DND-41 (cell line): Measurements from ENCODE around the gene DTX1.

Experiments used
- EZH2 ChIP-seq: IDR thresholded peaks from 3 replicates; pipeline ENCODE4 v1.6.1; 2012; ENCODE audit warnings: borderline replicate concordance, low read depth, mild to moderate bottlenecking, moderate library complexity, low read length, inconsistent platforms; ENCODE audit not compliant: severe bottlenecking
- TF ChIP-seq, protein P1 (sequence below): IDR thresholded peaks from 2 replicates; pipeline ENCODE4 v1.5.1; 2012; ENCODE audit warnings: borderline replicate concordance, low read length, moderate library complexity, mild to moderate bottlenecking; ENCODE audit not compliant: poor library complexity, severe bottlenecking; ENCODE audit errors: extremely low read depth

DNA sequence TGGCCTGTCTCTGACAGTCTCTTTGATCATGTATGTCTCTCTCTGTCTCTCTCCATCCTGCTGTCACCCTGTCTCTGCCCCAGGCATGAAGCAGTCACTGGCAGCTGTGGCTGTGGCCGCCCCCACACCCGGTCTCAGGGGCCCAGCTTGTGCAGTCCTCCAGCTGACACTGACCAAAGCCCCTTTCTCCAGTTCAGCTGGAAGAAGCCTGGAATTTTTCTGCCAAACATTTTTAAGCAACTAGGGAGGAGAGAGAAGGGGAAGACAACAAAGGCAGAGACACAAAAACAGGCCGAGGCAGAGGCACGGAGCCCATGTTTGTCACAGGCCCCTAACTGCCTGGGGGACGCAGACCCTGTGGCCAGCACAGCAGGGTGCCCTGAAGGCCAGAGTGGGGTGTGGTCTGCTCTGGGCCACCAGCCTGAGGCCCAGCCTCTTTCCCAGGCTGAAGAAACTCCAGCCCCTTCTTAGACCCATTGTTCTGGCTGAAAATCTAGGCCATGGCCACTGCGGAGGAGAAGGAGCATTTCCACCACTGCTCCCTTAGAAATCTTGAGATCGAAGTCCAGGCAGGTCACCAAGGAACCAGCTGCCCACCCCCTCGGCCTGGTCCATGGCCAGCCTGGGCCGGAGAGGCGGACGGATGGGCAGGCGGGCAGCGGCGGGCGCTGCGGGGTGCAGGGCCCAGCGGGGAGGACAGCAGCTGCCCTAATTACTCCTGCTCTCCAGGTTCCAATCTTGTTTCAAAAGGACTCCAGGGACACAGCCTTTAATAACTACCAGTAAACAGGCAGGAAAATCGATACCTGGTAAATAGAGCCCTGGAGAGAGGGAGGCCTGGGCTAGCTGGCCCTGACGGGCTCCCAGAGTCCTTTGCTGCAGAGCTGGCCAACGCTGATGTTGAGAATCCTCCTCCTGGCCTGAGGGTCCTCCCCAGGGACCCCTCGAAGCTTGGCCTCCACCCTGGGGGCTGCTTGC, 14.9 kb downstream of the DTX1 start:
- TF ChIP-seq, protein P1, sequence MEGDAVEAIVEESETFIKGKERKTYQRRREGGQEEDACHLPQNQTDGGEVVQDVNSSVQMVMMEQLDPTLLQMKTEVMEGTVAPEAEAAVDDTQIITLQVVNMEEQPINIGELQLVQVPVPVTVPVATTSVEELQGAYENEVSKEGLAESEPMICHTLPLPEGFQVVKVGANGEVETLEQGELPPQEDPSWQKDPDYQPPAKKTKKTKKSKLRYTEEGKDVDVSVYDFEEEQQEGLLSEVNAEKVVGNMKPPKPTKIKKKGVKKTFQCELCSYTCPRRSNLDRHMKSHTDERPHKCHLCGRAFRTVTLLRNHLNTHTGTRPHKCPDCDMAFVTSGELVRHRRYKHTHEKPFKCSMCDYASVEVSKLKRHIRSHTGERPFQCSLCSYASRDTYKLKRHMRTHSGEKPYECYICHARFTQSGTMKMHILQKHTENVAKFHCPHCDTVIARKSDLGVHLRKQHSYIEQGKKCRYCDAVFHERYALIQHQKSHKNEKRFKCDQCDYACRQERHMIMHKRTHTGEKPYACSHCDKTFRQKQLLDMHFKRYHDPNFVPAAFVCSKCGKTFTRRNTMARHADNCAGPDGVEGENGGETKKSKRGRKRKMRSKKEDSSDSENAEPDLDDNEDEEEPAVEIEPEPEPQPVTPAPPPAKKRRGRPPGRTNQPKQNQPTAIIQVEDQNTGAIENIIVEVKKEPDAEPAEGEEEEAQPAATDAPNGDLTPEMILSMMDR = no peak
- TF ChIP-seq EZH2 = no peak
